ENCODE measurements around the gene CPB2.

CPB2 gene

GRCh38 chr13:46116653-46117502 is 12.0 kb upstream of the CPB2 start:
- H3K36me3 ChIP-seq (ENCODE audit: control insufficient read depth, insufficient read depth, low read length): no peaks in the 10 kb centered on the region
- H3K4me3 ChIP-seq (ENCODE audit: low read length): no peak overlapping the region
- DNase-seq (ENCODE audit: low read depth, low spot score): no peak
- no peaks in the 10 kb centered on the region for H3K9me3 ChIP-seq (ENCODE audit: control insufficient read depth, insufficient read depth, low read length)
- no peaks in the 10 kb centered on the region for H3K27me3 ChIP-seq (ENCODE audit: control insufficient read depth, insufficient read depth, low read length)
- no peak overlapping the region for H3K27ac ChIP-seq (ENCODE audit: low read length)
- no CpG with 5 or more reads among the region's 4 CpGs for WGBS (ENCODE audit: insufficient coverage, insufficient read length)
- H3K4me1 ChIP-seq (ENCODE audit: control insufficient read depth, insufficient read depth, low read length): no peaks in the 10 kb centered on the region

DNA sequence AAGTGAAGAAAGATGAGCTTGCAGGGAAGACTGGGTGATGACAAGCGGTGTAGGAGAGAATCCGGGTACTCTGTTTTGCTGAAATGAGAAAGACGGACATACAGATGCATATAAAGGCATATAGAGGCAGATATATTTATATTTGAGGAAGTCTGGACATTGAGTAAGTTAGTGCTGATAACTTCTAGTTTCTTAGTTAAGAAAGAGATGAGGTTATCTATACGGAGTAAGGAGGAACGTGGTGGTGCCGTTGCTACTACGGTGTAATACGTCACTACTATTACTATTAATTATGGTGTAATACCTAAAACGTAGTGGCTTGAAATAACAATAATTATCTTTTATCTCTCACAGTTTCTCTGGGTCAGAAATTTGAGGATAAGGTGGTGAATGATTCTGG is 9.8 kb upstream of the CPB2 start:
- H3K4me3 ChIP-seq (ENCODE audit: low read length): no peak overlapping the region
- no peaks in the 10 kb centered on the region for H3K27me3 ChIP-seq (ENCODE audit: control insufficient read depth, insufficient read depth, low read length)
- WGBS (ENCODE audit: insufficient coverage, insufficient read length): no CpG with 5 or more reads among the region's 9 CpGs
- H3K27ac ChIP-seq (ENCODE audit: low read length): no peak overlapping the region
- no peak for DNase-seq (ENCODE audit: low read depth, low spot score)
- H3K4me1 ChIP-seq (ENCODE audit: control insufficient read depth, insufficient read depth, low read length): no peaks in the 10 kb centered on the region
- H3K36me3 ChIP-seq (ENCODE audit: control insufficient read depth, insufficient read depth, low read length): no peaks in the 10 kb centered on the region
- no peaks in the 10 kb centered on the region for H3K9me3 ChIP-seq (ENCODE audit: control insufficient read depth, insufficient read depth, low read length)

DNA sequence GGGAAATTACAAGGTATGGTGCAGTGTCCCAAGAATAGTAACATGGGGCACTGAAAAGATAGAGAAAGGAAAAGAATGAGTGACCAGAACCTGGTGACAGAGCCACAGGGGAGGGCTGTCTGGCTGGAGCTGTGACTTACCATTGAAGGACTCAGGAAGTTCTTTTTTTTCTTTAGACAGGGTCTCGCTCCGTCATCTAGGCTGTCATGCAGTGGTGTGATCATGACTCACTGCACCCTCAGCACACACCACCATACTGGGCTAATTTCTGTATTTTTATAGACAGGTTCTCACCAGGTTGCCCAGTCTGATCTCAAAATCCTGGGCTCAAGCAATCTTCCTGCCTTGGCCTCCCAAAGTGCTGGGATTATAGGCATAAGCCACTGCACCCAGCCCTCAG is 8.8 kb upstream of the CPB2 start:
- WGBS (ENCODE audit: insufficient coverage, insufficient read length): no CpG with 5 or more reads among the region's 2 CpGs
- Histone ChIP-seq H3K36me3 (ENCODE audit: control insufficient read depth, insufficient read depth, low read length) (no peaks in the 10 kb centered on the region), H3K4me3 (ENCODE audit: low read length) (no peak overlapping the region), H3K27me3 (ENCODE audit: control insufficient read depth, insufficient read depth, low read length) (no peaks in the 10 kb centered on the region), H3K27ac (ENCODE audit: low read length) (no peak overlapping the region), H3K9me3 (ENCODE audit: control insufficient read depth, insufficient read depth, low read length) (no peaks in the 10 kb centered on the region), H3K4me1 (ENCODE audit: control insufficient read depth, insufficient read depth, low read length) (no peaks in the 10 kb centered on the region)
- no peak for DNase-seq (ENCODE audit: low read depth, low spot score)

DNA sequence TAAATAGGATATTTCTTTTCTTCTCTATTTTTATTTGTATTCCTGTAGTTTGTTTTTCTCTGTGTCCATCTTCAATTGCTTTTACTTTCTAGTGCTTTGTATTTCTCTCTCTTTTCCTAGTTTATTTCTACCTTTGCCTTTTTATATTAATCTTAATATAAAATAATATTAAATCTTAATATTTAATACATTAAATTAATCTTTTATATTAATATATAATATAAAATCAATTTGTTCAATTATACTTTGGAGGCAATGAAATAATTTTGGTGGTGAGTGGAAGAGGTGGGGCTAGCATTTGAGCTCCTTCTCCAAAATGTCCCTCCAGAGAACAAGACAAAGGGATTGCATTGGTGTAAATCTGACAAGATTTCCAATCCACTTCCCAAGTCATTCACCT is 6.3 kb upstream of the CPB2 start:
- Histone ChIP-seq H3K36me3 (ENCODE audit: control insufficient read depth, insufficient read depth, low read length) (no peaks in the 10 kb centered on the region), H3K9me3 (ENCODE audit: control insufficient read depth, insufficient read depth, low read length) (no peaks in the 10 kb centered on the region), H3K27ac (ENCODE audit: low read length) (no peak overlapping the region), H3K4me3 (ENCODE audit: low read length) (no peak overlapping the region), H3K27me3 (ENCODE audit: control insufficient read depth, insufficient read depth, low read length) (no peaks in the 10 kb centered on the region), H3K4me1 (ENCODE audit: control insufficient read depth, insufficient read depth, low read length) (no peaks in the 10 kb centered on the region)
- no peak for DNase-seq (ENCODE audit: low read depth, low spot score)

DNA sequence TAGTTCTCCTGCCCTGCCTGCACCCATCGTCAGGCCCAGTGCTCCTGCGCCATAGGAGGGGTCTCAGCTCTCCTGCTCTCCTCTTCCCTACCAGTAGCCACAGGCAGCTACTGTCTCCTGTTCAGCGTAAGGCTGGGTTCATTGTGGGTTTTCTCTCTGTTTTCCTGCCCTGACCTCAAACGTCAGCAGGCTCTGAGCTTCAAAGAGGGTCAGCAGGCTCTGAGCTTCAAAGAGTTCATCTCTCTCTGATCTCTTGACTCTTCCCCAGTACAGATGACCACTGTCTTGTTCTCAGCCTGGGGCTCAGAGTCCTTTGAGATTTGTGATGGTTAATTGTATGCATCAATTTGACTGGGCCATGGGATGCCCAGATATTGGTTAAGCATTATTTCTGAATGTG is 4.6 kb upstream of the CPB2 start:
- DNase-seq (ENCODE audit: low read depth, low spot score): no peak
- no CpG with 5 or more reads among the region's 4 CpGs for WGBS (ENCODE audit: insufficient coverage, insufficient read length)
- Histone ChIP-seq H3K27me3 (ENCODE audit: control insufficient read depth, insufficient read depth, low read length) (no peaks in the 10 kb centered on the region), H3K36me3 (ENCODE audit: control insufficient read depth, insufficient read depth, low read length) (no peaks in the 10 kb centered on the region), H3K9me3 (ENCODE audit: control insufficient read depth, insufficient read depth, low read length) (no peaks in the 10 kb centered on the region), H3K4me3 (ENCODE audit: low read length) (no peak overlapping the region), H3K27ac (ENCODE audit: low read length) (no peak overlapping the region), H3K4me1 (ENCODE audit: control insufficient read depth, insufficient read depth, low read length) (no peaks in the 10 kb centered on the region)

- Histone ChIP-seq H3K9me3 (ENCODE audit: control insufficient read depth, insufficient read depth, low read length) (no peaks in the 10 kb centered on the region), H3K4me1 (ENCODE audit: control insufficient read depth, insufficient read depth, low read length) (no peaks in the 10 kb centered on the region), H3K27me3 (ENCODE audit: control insufficient read depth, insufficient read depth, low read length) (no peaks in the 10 kb centered on the region), H3K27ac (ENCODE audit: low read length) (no peak overlapping the region), H3K36me3 (ENCODE audit: control insufficient read depth, insufficient read depth, low read length) (no peaks in the 10 kb centered on the region), H3K4me3 (ENCODE audit: low read length) (no peak overlapping the region)
- no peak for DNase-seq (ENCODE audit: low read depth, low spot score)
- WGBS (ENCODE audit: insufficient coverage, insufficient read length): no CpG with 5 or more reads among the region's 4 CpGs
Measured at GRCh38 chr13:46106839-46107371, 2.1 kb upstream of the CPB2 start.

DNA sequence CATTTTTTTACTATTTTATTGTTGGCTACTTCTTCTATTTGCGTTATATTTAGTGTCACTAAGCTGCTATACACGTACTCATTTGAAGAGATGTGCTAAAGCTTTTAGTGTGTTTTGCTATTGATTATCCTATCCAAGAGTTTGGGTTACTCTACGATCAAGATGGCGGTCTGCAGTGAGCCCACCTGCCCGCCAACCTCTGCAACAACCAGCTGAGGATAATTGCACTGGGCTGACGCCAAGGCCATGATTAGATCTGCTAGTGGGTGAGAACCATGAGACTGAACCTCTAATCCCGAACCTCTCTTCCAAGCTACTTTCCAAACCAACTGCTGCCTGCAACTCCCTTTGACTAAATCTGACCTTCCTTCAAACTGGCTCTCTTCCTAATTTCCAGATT is 1.8 kb downstream of the CPB2 start:
- Histone ChIP-seq H3K27me3 (ENCODE audit: control insufficient read depth, insufficient read depth, low read length) (no peaks in the 10 kb centered on the region), H3K9me3 (ENCODE audit: control insufficient read depth, insufficient read depth, low read length) (no peaks in the 10 kb centered on the region), H3K36me3 (ENCODE audit: control insufficient read depth, insufficient read depth, low read length) (no peaks in the 10 kb centered on the region), H3K4me3 (ENCODE audit: low read length) (no peak overlapping the region), H3K27ac (ENCODE audit: low read length) (no peak overlapping the region), H3K4me1 (ENCODE audit: control insufficient read depth, insufficient read depth, low read length) (no peaks in the 10 kb centered on the region)
- no CpG with 5 or more reads among the region's 7 CpGs for WGBS (ENCODE audit: insufficient coverage, insufficient read length)
- no peak for DNase-seq (ENCODE audit: low read depth, low spot score)

DNA sequence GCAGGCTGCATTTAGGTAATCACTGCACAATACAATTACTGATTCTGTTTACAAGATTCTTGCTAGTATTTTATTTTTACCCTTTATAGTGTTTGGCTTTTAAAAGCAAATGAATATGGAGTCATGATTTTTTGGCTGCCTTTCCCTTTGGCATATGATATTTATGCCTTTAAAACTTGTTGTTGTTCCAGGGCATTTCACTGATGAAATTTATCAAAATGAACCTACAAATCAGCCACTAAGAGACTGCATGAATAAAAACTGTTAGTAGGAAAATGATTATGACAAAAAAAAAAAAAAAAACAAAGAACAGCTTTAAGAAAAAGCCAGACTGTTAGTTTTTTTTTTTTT is 2.6 kb downstream of the CPB2 start:
- no peaks in the 10 kb centered on the region for H3K9me3 ChIP-seq (ENCODE audit: control insufficient read depth, insufficient read depth, low read length)

DNA sequence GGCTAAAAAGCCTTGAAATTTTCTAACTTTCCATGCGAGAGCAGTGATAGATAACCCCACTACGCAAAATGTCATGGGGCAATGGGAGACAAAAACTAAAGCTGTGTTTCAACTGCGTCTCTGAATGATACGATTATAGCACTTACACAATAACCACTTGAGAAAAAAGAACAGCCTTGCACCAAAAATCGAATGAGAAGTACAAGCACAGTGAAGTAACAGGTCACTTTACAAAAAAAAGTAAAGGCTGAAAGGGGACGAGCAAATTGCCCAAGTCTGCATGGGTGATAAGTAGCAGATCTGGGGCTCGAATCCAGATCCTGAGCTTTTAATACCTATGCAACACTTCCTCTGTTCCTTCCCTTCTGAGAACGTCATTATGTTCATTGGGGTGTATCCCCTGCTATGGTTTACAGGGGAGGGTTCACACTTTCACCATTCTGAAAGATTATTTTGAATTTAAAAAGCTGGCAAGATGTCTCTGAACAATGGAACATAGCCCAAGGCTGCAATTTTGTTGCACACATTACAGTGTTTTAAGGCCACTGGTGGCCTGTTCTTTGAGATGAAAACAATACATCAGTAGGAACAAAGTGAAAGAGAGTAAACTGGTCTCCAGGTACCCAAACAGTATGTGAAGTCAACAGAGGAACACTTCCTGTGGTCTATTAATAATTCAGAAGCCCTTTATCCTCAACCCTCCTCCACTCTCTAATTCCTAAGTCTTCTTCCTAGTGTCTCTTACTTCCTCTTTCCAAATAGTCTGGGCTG is 3.2 kb downstream of the CPB2 start:
- H3K9me3 ChIP-seq (ENCODE audit: control insufficient read depth, insufficient read depth, low read length): no peaks in the 10 kb centered on the region
- no peaks in the 10 kb centered on the region for H3K36me3 ChIP-seq (ENCODE audit: control insufficient read depth, insufficient read depth, low read length)
- H3K27ac ChIP-seq (ENCODE audit: low read length): no peak overlapping the region
- no peaks in the 10 kb centered on the region for H3K27me3 ChIP-seq (ENCODE audit: control insufficient read depth, insufficient read depth, low read length)
- DNase-seq (ENCODE audit: low read depth, low spot score): no peak
- no peaks in the 10 kb centered on the region for H3K4me1 ChIP-seq (ENCODE audit: control insufficient read depth, insufficient read depth, low read length)
- H3K4me3 ChIP-seq (ENCODE audit: low read length): no peak overlapping the region
- no CpG with 5 or more reads among the region's 8 CpGs for WGBS (ENCODE audit: insufficient coverage, insufficient read length)

More for the DNA sequence above, 2.6 kb downstream of the CPB2 start:
- H3K36me3 ChIP-seq (ENCODE audit: control insufficient read depth, insufficient read depth, low read length): no peaks in the 10 kb centered on the region
- H3K4me3 ChIP-seq (ENCODE audit: low read length): no peak overlapping the region
- no peaks in the 10 kb centered on the region for H3K4me1 ChIP-seq (ENCODE audit: control insufficient read depth, insufficient read depth, low read length)
- no peak for DNase-seq (ENCODE audit: low read depth, low spot score)
- H3K27ac ChIP-seq (ENCODE audit: low read length): no peak overlapping the region
- H3K27me3 ChIP-seq (ENCODE audit: control insufficient read depth, insufficient read depth, low read length): no peaks in the 10 kb centered on the region

DNA sequence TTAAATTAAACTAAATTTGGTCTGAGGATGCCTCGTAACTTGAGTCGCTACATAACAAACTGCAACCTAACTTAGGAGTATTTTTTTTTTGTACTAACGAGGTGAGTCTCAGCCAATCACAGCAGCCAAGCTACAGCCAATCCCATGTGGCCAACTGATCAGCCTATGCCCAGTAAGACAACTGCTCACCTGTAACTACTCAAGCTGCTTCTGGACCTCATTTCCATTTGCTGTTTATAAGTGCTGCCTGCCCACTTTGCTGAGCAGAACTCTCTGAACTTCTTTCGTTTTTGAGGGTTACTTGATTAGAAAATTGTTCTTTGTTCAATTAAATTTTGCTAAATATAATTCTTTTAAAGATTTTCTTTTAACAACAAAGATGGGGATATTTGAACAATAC is 3.8 kb downstream of the CPB2 start:
- Histone ChIP-seq H3K36me3 (ENCODE audit: control insufficient read depth, insufficient read depth, low read length) (no peaks in the 10 kb centered on the region), H3K4me1 (ENCODE audit: control insufficient read depth, insufficient read depth, low read length) (no peaks in the 10 kb centered on the region), H3K9me3 (ENCODE audit: control insufficient read depth, insufficient read depth, low read length) (no peaks in the 10 kb centered on the region), H3K4me3 (ENCODE audit: low read length) (no peak overlapping the region), H3K27me3 (ENCODE audit: control insufficient read depth, insufficient read depth, low read length) (no peaks in the 10 kb centered on the region), H3K27ac (ENCODE audit: low read length) (no peak overlapping the region)
- no CpG with 5 or more reads among the region's 4 CpGs for WGBS (ENCODE audit: insufficient coverage, insufficient read length)
- DNase-seq (ENCODE audit: low read depth, low spot score): no peak

Data from iPS DF 6.9 (cell line).